GM21360 (cell line): ENCODE data around the gene RNF40.
A peak's percentile ranks its signal among the peaks of the same experiment; 100 is the strongest.

ENCODE experiments used
- ATAC-seq: cut with Tn5 transposase; IDR thresholded peaks from one replicate; pipeline ENCODE4 v1.9.1; 2021; ENCODE audit warnings: mild to moderate bottlenecking, moderate library complexity; ENCODE audit not compliant: unreplicated experiment

RNF40 gene

DNA sequence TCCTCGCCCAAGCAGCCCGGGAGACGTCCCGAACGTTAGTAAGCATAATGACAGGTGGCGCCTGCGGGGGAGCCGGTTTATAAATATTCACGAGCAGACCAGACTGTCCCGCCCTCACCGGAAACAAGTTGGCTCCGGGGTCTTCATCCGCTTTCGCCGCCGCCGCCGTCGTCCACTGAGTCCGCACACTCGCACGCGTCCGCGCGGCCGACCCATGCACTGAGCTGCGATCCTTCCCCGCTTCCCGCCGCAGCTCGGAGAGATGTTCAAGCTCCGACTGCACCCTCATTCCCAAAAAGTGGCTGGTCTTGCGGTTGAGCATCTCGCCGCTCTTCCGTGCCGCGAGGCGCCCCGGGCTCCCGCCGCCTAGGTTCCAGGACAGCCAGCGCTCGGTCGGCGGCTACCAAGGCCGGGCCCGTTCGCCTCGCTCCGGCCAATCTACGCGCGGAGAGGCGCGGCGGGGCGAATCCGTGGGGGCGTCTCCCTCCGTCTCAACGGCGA is 645 bp upstream of the RNF40 start:
- peak; percentile 27 for ATAC-seq

DNA sequence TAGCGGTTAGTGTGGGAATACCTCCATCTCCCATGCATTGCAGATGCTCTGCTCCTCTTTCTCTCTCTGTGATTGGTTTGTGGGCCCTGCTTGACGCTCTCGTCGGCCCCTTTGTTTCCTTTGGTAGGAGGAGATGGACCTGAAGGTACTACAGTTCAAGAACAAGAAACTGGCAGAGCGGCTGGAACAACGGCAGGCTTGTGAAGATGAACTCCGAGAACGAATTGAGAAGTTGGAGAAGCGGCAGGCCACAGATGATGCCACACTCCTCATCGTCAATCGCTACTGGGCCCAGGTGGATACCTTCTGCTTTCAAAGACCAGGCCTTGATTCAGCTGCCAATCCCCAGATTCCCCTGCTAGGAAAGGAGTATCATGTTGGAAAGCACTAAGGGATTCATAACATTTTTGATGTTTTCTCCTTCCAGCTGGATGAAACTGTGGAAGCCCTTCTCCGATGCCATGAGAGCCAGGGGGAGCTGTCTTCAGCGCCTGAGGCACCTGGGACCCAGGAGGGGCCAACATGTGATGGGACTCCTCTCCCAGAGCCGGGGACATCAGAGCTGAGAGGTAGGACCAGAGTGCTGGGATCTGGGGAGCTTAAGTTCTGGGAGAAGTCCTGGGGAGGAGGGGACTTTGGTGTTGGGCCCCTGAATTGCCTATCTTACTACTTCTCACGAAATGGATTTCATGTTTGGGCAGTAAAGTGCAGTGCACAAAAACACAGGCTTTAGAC is 1.0 kb downstream of the RNF40 start:
- no peak for ATAC-seq

DNA sequence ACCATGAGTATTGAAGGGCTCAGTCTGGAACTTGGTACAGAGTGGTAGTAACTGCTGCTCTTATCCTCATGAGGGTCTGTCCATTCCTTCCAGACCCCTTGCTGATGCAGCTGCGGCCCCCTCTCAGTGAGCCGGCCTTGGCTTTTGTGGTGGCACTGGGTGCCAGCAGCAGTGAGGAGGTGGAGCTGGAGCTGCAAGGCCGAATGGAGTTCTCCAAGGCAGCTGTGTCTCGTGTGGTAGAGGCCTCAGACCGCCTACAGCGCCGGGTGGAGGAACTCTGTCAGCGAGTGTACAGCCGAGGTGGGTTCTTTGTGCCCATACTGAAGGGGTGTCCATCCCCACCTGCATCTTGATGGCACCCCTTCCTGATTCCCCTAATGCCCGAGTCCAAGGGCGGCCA is 2.0 kb downstream of the RNF40 start:
- ATAC-seq = no peak

DNA sequence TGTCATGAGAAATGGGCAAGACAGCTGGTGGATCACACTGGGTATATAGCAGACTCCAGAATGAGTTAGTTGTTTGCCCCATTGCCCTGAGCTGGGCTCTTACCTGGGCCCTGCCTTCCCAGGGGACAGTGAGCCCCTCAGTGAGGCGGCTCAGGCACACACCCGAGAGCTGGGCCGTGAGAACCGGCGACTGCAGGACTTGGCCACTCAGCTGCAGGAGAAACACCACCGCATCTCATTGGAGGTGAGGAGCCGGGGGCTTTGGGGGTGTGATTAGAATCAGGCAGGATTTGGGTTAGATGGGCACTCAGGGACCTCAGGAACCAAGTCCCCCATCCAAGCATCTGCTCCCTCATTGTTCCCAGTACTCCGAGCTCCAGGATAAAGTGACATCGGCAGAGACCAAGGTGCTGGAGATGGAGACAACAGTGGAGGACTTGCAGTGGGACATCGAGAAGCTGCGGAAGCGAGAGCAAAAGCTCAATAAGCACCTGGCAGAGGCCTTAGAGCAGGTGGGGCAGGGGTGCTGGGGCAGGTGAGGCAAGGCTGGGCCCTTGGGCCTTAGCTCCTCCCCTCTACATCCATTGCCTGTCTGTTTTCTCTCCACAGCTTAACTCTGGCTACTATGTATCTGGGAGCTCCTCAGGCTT is 2.8 kb downstream of the RNF40 start:
- ATAC-seq = no peak

DNA sequence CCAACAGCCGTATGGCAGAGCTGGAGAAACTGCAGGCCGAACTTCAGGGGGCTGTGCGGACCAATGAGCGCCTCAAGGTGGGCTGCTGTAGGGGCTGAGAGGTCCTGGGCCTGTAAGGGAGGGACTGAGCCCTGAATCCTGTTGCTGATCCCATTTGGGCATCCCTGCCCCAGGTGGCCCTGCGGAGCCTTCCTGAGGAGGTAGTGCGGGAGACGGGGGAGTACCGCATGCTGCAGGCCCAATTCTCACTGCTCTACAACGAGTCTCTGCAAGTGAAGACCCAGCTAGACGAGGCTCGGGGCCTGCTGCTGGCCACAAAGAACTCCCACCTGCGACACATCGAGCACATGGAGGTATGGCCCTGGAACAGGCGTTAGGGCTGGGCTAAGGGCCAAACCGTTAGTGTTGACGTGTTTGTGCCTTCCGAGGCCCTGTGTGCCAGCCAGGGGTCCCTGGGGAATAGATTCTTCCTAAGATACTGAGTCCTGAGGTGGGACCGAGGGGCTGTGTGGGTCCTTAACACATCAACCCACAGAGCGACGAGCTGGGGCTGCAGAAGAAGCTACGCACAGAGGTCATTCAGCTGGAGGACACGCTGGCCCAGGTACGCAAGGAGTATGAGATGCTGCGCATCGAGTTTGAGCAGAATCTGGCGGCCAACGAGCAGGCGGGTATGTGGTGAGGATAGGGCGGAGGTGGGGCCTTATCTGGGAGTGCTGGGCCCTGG is 4.2 kb downstream of the RNF40 start:
- no peak for ATAC-seq

DNA sequence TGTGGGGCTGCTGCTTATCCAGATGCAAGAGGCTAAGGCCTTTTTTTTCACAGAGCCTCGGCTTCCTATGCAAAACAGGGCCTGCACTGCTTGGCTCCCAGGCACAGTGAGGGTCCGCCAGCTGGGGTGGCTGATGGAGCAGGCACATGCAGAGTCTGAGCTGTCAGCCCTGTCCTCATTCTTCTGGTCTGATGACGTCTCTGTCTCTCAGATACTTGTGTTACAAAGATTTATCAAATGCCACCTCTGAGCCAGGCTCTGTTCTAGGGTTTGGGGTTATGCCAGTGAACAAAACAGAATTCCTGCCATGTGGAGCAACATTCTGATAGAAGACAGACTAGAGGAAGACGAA is 4.8 kb downstream of the RNF40 start:
- ATAC-seq = no peak

DNA sequence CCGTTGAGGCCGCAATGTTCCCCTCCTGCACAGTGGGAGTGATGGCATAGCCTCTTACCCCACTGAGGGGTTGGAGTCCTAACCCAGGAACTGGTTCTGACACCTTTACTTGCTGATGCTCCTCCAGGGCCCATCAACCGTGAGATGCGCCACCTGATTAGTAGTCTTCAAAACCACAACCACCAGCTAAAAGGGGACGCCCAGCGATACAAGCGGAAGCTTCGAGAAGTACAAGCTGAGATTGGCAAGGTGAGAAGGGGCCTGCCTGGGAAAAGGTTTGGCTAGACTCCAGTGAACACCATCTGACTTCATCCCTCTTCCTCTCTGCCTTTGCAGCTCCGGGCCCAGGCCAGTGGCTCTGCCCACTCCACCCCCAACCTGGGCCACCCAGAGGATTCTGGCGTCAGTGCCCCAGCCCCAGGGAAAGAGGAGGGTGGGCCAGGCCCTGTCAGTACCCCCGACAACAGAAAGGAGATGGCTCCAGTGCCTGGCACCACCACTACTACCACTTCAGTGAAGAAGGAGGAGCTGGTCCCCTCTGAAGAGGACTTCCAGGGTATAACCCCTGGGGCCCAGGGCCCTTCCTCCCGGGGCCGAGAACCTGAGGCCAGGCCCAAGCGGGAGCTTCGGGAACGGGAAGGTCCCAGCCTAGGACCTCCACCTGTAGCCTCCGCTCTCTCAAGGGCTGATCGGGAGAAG is 5.8 kb downstream of the RNF40 start:
- no peak for ATAC-seq

DNA sequence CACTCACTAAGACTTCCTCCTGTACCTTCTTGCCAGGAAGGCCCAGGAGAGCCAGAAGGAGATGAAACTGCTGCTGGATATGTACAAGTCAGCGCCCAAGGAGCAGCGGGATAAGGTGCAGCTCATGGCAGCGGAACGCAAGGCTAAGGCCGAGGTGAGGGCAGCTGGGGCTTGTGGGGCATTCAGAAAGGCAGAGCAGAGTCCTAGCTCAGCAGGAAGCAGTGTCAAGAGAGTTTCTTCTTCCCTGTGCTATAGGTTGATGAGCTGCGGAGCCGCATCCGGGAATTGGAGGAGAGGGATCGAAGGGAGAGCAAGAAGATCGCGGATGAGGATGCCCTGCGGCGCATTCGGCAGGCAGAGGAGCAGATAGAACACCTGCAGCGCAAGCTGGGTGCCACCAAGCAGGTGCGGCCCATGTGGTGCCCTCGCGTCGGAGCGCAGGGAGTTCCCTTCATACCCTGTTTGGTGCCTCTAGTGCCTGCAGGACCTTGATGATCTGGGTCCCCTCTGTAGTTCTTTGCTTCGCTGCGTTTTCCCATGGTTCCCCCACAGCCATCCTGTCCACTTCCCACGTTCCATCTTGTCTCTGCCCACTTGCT is 6.6 kb downstream of the RNF40 start:
- ATAC-seq = no peak

DNA sequence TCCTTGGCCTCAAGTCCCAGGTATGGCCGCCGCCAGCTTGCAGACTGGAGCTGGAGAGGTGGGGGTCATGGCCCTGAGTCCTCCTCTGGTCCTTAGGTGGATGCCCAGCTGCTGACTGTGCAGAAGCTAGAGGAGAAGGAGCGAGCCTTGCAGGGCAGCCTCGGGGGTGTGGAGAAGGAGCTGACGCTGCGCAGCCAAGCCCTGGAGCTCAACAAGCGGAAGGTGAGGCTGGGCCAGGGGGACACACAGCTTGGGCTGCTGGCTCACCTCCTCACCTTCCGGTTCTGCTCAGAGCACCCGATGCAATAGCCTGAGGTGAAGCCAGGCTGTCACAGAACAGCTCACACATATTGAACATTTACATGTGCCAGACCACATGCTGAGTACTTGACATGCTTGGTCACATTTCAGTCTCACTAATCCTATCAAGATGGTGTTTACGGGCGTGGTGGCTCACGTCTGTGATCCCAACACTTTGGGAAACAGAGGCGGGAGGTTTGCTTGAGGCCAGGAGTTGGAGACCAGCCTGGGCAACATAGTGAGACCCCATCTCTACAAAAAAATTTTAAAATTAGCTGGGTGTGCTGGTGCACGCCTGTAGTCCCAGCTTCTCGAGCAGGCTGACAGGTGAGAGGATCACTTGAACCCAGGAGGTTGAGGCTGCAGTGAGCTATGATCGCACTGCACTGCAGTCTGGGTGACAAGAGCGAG is 7.4 kb downstream of the RNF40 start:
- no peak for ATAC-seq

DNA sequence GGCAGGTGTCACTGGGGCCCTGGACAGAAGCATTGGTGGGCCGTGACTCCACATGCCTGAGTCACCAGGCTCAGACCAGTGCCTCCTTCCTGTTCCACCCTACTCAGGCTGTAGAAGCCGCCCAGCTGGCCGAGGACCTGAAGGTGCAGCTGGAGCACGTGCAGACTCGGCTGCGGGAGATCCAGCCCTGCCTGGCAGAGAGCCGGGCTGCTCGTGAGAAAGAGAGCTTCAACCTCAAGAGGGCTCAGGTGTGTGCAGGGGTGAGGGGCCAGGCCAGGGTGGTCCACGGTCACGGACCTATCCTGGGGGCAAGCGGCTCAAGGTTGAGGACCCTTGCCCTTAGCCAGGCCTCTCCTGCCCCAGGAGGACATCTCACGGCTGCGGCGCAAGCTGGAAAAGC is 9.6 kb downstream of the RNF40 start:
- ATAC-seq = no peak

DNA sequence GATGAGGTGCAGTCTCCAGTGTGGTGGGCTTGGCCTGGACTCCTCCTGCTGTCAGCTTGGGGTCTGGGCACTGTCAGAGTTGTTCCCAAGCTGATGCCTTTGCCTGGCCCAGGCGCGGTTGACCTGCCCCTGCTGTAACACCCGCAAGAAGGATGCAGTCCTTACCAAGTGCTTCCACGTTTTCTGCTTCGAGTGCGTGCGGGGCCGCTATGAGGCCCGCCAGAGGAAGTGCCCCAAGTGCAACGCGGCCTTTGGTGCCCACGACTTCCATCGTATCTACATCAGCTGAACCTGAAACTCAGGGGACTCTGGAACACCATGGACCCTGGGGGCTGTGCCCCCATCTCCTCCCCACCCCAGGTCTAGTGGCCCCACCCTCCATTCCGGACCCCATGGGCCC is 11.7 kb downstream of the RNF40 start:
- no peak for ATAC-seq

DNA sequence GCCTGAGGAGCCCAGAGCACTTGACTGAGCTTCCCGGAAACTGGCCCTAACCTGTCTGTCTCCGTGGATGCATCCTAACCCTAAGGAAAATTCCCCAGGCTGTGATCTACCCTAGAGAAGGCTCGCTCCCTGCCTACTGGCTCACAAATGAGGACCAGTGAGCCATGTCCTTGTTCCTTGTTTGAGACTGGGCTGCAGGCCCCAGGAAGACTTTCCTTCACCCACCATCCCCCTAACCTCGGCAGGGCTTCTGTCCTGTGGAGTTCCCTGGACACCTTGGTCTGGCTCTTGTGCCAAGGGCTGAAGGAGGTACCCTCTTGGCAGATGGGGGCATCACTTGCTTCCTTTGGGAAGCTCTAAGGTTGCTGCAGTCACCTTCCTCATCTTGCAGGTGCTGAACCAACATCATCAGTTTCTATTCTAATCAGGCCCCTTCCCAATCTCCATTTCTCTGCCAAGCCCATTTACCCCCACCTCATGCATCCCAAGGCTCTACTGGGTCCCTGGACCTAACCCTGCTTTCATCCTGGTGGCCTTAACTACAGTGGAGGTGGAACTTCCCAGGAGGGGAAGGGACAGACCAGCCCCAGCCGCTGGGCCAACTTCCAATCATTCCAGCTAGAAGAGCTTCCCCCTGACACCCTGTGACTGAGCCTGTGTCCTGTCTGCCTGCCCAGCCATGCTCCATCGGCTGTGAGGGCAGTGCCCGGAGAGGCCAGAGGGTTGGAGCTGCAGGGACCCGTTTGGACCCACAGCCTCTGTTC is 12.4 kb downstream of the RNF40 start:
- ATAC-seq = no peak

DNA sequence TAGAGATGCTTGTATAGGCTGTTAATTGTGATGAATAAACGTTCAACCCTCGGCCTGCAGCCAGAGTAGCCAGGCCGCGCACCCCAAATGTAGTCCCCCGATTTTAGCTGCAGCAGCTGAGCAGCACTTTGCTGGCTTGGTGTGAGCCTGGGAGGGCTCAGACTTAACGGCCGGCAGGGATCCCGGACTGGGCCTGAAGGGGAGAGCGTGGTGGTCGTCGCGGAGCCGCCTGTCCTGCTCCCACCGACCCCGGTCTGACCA is 12.9 kb downstream of the RNF40 start:
- ATAC-seq = no peak

DNA sequence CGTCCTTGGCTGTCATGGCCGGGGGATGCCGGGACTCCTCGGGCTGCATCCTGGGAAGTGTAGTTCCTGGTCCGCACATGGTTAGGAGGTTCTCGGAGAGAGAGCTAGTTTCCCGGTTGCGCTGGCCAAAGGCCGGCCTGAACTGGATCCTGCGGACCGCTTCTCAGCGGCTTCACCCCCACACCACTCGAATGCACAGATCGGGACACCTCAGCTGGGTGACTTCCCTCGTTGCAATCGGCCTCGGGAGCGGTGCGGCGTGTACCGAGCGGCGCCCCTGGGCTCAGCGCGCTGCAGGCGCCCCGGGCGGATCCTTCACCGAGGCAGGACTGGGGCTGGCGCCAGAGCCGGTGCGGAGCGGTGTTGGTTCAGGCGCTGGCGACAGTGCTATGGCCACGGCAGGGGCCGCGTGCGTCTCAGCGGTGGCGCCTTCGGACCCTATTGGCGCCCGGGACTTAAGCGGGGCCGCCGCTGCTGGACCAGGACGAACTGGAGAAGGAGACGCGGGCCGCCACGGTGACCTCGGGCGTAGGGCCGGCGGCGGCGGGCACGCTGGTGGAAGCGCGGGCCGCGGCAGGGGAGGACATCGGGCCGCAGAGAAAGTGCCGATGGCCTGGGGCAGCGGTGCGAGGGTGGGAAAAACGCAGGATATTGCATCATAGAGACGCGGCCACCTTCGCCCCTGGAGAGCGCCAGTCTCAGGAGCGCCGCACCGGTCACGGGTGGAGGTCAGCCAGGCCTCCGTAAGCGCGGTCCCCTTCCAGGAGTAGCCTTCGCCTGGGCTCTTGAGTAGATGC is 13.5 kb downstream of the RNF40 start:
- peak; percentile 53 for ATAC-seq

DNA sequence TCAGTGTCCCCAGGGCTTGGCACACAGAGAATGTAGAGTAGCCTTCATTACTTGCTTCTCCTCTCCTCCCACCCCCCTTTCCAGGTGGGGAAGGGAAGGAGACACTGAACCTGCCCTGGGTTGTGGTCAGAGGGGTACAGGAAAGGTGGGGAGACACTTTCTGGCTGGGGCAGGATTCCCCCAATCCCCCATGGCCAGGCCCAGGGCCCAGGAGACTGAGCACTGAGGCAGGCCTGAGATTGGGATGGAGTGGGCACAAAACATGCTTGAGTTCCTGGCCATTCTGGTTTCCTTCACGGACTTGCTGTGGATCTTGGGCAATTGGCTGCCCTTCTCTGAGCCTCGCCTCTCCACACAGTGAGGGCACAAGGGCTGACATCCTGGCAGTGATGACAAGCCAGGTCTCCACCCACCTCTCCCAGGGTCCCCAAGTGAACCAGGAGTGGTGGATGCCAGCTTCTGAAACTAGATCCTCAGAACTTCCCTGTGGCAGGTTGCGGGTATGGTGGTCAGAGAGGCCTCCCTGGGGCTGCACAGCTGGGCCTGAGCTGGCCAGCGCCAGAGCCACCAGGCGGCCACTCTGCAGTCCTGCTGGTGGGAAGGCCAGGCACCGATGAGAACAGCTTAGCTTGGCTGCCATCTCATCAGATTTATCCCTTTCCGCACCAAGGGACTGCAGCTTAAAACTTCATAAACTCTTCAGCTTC is 15.6 kb downstream of the RNF40 start:
- no peak for ATAC-seq

DNA sequence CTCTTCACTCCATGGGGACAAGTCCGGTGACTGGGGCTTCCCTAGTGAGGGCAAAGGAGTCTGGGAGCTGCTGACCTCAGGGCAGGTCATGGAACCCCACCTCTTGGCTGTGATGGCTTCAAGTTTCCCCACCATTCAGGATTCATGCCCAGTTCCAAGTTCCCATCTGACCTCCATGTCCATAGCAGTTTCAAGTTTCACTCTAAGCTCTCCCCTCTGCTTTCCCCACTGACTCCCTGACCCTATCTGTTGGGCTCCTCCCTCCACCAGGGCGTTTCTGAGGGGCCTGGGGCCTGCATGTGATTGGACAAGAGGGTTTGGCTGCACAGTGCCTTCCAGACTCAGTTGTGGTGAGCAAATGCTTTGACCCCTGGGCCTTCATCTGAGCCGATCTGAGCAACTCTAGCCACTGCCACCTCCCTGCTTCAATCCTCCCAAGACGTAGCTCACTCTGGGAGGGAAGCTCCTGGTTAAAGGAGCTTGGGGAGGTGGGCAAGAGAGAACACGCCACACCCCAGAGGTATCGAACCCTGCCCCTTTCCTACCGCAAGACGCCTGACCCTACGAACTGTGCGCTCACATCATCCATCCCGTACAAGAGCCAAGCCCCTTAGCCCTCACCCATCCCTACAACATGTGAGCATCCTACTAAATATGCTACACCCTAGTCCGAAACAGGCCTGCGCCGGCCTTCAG is 16.6 kb downstream of the RNF40 start:
- no peak for ATAC-seq

DNA sequence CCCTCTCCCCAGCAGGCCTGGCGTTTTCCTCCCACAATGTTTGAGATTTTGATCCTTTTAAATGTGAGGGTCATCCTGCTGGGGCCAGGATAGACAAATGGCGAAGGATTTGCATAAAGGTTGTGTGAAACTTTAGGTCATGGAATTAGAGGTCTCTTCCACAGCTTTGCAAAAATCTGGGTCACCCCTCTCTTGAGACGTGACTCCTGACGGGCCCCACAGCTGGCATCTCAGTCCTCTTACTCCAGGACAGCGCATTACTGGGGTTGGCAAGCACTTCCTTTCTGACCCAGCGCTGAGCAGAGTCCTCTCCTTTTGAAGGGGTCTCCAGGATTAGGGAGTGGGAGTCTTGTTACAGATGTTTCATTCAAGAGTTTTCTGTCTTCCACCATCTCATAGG is 17.5 kb downstream of the RNF40 start:
- ATAC-seq = no peak

DNA sequence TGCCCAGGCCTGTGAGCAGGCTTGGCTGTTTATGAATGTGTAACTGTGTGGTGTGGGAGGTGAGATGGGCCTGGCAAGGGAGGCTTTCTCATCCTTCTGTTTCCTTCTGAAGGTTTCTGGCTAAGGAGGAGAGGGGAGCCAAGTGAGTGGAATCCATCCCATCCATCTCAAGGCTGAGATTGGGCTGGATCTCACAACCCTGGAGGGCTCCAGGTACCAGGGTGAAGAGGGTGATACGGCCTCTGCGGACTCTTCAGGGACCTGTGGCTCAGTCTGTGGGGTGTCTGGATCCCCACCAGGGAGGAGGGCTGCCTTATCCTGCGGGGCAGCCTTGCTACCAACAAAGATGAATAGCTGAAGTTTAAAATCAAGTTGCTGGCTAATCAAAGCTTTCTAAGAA is 17.9 kb downstream of the RNF40 start:
- no peak for ATAC-seq
